ENCODE results near the gene LILRB1. TPM values are rescaled to one million over a fixed set of nuclear protein-coding genes. Genes with fewer than 3 reads are reported as not detected.

The LILRB1 gene
- polyA plus RNA-seq, 1 of the 3 experiments (the other 2 are of a cell fraction), result not detected

GRCh38 chr19:54612428-54612827 lies 17.9 kb upstream of the LILRB1 start:
- H4K20me1 ChIP-seq (ENCODE audit: insufficient read depth), result no peaks in the 10 kb centered on the region
- H3K27me3 ChIP-seq (ENCODE audit: insufficient read depth), result peaks cover 9% of the 10 kb centered on the region
- TF ChIP-seq NRF1 (IDR thresholded peaks at IDR 0.05; ENCODE audit: low read depth, low read length) (no peak), TAF1 (IDR thresholded peaks at IDR 0.05; ENCODE audit: borderline replicate concordance, low read depth, low read length) (no peak), RCOR1 (IDR thresholded peaks at IDR 0.05; ENCODE audit: low read length) (no peak), GATA2 (CRISPR knock-in tag; IDR thresholded peaks at IDR 0.05) (no peak), RAD21 (IDR thresholded peaks at IDR 0.05; ENCODE audit: low read length) (no peak), EZH2phosphoT487 (IDR thresholded peaks at IDR 0.05; ENCODE audit: borderline replicate concordance, low read depth) (no peak), TCF12 (IDR thresholded peaks at IDR 0.05) (no peak)
- TF ChIP-seq, protein P1, sequence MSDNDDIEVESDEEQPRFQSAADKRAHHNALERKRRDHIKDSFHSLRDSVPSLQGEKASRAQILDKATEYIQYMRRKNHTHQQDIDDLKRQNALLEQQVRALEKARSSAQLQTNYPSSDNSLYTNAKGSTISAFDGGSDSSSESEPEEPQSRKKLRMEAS (IDR thresholded peaks at IDR 0.05; ENCODE audit: low read depth), result no peak
- TF ChIP-seq, protein P2, sequence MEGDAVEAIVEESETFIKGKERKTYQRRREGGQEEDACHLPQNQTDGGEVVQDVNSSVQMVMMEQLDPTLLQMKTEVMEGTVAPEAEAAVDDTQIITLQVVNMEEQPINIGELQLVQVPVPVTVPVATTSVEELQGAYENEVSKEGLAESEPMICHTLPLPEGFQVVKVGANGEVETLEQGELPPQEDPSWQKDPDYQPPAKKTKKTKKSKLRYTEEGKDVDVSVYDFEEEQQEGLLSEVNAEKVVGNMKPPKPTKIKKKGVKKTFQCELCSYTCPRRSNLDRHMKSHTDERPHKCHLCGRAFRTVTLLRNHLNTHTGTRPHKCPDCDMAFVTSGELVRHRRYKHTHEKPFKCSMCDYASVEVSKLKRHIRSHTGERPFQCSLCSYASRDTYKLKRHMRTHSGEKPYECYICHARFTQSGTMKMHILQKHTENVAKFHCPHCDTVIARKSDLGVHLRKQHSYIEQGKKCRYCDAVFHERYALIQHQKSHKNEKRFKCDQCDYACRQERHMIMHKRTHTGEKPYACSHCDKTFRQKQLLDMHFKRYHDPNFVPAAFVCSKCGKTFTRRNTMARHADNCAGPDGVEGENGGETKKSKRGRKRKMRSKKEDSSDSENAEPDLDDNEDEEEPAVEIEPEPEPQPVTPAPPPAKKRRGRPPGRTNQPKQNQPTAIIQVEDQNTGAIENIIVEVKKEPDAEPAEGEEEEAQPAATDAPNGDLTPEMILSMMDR (IDR thresholded peaks at IDR 0.05), result no peak
- H3K4me2 ChIP-seq, result no peak overlapping the region
- H3K4me1 ChIP-seq (ENCODE audit: control insufficient read depth in 1 of 2, insufficient read depth in 2 of 2, low read depth in 1 of 2, low read length in 1 of 2), result no peaks in the 10 kb centered on the region
- H3K79me2 ChIP-seq (ENCODE audit: insufficient read depth), result no peaks in the 10 kb centered on the region
- POLR2A ChIA-PET, result no interaction called here
- H3F3A ChIP-seq (replicated peaks; ENCODE audit: insufficient read depth), result no peaks in the 10 kb centered on the region
- H3K36me3 ChIP-seq (replicated peaks in 1 of 2; ENCODE audit: control insufficient read depth in 1 of 2, insufficient read depth in 2 of 2, low read length in 1 of 2), result no peaks in the 10 kb centered on the region
- no peak overlapping the region for H2AFZ ChIP-seq (ENCODE audit: low read depth)
- H3K27ac ChIP-seq (ENCODE audit: low read depth in 2 of 2, low read length in 1 of 2), result no peak overlapping the region
- WGBS (ENCODE audit: low lambda C conversion rate), result 9% methylated on average over 1 of the region's 1 CpG
- no peak overlapping the region for H3K4me3 ChIP-seq (ENCODE audit: low read depth in 2 of 2, low read length in 1 of 2)
- CTCF ChIA-PET, result interaction anchor here (1.2 kb wide), 1 partner anchor 15 kb away, joined by 3 read pairs; no protein-coding TSS in a partner anchor
- no peaks in the 10 kb centered on the region for H3K9me3 ChIP-seq
- no peak for DNase-seq
- H3K9ac ChIP-seq, result no peak overlapping the region
- H3K9me2 ChIP-seq, result no peaks in the 10 kb centered on the region

GRCh38 chr19:54614726-54615125 lies 15.6 kb upstream of the LILRB1 start:
- H4K20me1 ChIP-seq (ENCODE audit: insufficient read depth), result no peaks in the 10 kb centered on the region
- no peak overlapping the region for H3K27ac ChIP-seq (ENCODE audit: low read depth in 2 of 2, low read length in 1 of 2)
- no peaks in the 10 kb centered on the region for H3K36me3 ChIP-seq (replicated peaks in 1 of 2; ENCODE audit: control insufficient read depth in 1 of 2, insufficient read depth in 2 of 2, low read length in 1 of 2)
- CTCF ChIA-PET, result interaction anchor here (0.7 kb wide), 1 partner anchor 591 kb away, joined by 3 read pairs; no protein-coding TSS in a partner anchor
- no peaks in the 10 kb centered on the region for H3K79me2 ChIP-seq (ENCODE audit: insufficient read depth)
- 10% methylated on average over 1 of the region's 1 CpG for WGBS (ENCODE audit: low lambda C conversion rate)
- H3K9me2 ChIP-seq, result no peaks in the 10 kb centered on the region
- no peaks in the 10 kb centered on the region for H3K4me1 ChIP-seq (ENCODE audit: control insufficient read depth in 1 of 2, insufficient read depth in 2 of 2, low read depth in 1 of 2, low read length in 1 of 2)
- no peaks in the 10 kb centered on the region for H3K27me3 ChIP-seq (ENCODE audit: insufficient read depth)
- no peak overlapping the region for H2AFZ ChIP-seq (ENCODE audit: low read depth)
- no peaks in the 10 kb centered on the region for H3K9me3 ChIP-seq
- DNase-seq, result no peak
- no peak overlapping the region for H3K4me2 ChIP-seq
- H3K9ac ChIP-seq, result no peak overlapping the region
- TF ChIP-seq NRF1 (IDR thresholded peaks at IDR 0.05; ENCODE audit: low read depth, low read length) (no peak), POLR2AphosphoS5 (IDR thresholded peaks at IDR 0.05; ENCODE audit: low read depth, low read length) (no peak), ELF1 (IDR thresholded peaks at IDR 0.05) (no peak), EZH2phosphoT487 (IDR thresholded peaks at IDR 0.05; ENCODE audit: borderline replicate concordance, low read depth) (no peak), FOXM1 (IDR thresholded peaks at IDR 0.05; ENCODE audit: low read depth) (no peak), RAD21 (IDR thresholded peaks at IDR 0.05; ENCODE audit: low read length) (no peak), MEF2A (IDR thresholded peaks at IDR 0.05; ENCODE audit: borderline replicate concordance, low read depth) (no peak), IRF3 (IDR thresholded peaks at IDR 0.05; ENCODE audit: low read depth, low read length) (no peak), USF2 (IDR thresholded peaks at IDR 0.05; ENCODE audit: borderline replicate concordance, low read depth, low read length) (no peak), RFX5 (IDR thresholded peaks at IDR 0.05; ENCODE audit: low read length) (no peak)
- TF ChIP-seq, protein P2 (IDR thresholded peaks at IDR 0.05), result no peak
- no peak overlapping the region for H3K4me3 ChIP-seq (ENCODE audit: low read depth in 2 of 2, low read length in 1 of 2)
- no peaks in the 10 kb centered on the region for H3F3A ChIP-seq (replicated peaks; ENCODE audit: insufficient read depth)
- POLR2A ChIA-PET, result no interaction called here

All from SK-N-SH (cell line).